ENCODE measurements around the gene STS.

STS gene

DNA sequence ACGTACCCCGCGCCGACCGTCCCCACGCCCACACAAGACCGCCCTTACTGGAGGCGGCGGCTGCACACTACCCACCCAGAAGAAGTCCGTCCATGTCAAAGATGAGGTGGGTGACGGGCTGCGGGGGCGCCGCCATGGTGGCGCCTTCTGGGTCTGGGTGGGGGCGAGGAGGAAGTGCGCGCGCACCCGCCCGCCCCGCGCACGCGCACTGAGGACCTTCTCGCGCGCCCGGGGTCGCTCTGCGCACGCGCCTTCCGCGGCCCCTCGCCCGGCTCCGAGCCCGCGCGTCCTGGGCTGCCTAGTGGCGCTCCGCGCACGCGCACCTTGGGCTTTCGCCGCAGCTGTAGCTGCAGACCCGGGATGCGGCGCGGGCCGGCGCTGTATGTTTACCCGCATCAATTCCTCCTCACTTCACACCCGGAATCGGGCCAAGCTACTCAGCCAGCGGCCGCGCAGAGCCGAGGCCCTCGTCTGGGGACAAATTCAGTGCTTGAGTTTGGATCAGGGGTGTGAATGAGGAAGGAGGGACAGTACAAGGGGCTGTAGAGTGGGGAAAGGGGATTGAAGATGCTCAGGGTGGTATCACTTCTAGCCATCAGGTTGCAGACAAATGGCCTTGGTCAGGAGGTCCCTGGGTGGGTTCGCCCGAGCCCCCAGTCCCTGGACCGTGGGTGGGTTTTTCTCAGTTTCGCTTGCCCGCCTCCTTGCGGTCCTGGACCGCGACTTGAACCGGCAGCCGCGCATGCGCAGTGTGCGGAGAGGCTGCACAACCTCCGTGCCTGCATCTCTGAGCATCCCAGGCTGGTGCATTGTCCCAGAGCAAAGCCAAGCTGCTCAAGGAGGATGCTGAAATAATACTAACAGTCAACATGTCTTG is 704 bp downstream of the STS start, which contains the start of gene PUDP:
PUDP (minus strand) TSS at position 176 of the 877 bp plus-strand sequence; CDS start at position 136, 40 bp downstream.
- DNase-seq, result peak; percentile 90

DNA sequence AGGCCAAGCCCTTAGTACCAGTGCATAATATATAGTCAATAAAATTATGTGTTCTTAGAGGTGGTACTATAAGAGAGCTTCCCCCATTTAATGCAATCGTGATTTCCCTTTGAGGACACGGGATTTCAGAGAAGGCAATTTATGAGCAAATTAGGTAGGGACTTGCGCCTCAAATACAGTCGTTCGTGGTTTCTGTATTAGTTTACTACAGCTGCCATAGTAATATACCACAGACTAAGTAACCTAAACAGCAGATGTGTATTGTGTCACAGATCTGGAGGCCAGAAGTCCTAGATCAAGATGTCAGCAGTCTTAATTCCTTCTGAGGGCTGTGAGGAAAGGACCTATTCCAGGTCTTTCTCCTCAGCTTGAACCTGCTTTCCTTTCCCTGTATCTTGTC is 1.9 kb downstream of the STS start:
- Histone ChIP-seq H3K36me3 (no peaks in the 10 kb centered on the region; the same call in 1 of the 2 replicates), H3K27ac (no peak overlapping the region), H3K9me3 (ENCODE audit: severe bottlenecking) (no peaks in the 10 kb centered on the region), H3K27me3 (ENCODE audit: insufficient read depth, low read depth, severe bottlenecking) (no peaks in the 10 kb centered on the region), H3K4me3 (ENCODE audit: low read depth, low read length) (no peak overlapping the region)
- DNase-seq, result no peak
- TF ChIP-seq, protein P1, sequence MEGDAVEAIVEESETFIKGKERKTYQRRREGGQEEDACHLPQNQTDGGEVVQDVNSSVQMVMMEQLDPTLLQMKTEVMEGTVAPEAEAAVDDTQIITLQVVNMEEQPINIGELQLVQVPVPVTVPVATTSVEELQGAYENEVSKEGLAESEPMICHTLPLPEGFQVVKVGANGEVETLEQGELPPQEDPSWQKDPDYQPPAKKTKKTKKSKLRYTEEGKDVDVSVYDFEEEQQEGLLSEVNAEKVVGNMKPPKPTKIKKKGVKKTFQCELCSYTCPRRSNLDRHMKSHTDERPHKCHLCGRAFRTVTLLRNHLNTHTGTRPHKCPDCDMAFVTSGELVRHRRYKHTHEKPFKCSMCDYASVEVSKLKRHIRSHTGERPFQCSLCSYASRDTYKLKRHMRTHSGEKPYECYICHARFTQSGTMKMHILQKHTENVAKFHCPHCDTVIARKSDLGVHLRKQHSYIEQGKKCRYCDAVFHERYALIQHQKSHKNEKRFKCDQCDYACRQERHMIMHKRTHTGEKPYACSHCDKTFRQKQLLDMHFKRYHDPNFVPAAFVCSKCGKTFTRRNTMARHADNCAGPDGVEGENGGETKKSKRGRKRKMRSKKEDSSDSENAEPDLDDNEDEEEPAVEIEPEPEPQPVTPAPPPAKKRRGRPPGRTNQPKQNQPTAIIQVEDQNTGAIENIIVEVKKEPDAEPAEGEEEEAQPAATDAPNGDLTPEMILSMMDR (IDR thresholded peaks at IDR 0.05; ENCODE audit: low read depth, low read length), result no peak

More for the DNA sequence above, 704 bp downstream of the STS start, which contains the start of gene PUDP:
- no peaks in the 10 kb centered on the region for H3K9me3 ChIP-seq (ENCODE audit: severe bottlenecking)
- H3K27ac ChIP-seq, result peak within 1 kb of the TSS; percentile 98
- TF ChIP-seq, protein P1 (IDR thresholded peaks at IDR 0.05; ENCODE audit: low read depth, low read length), result peak; percentile 35; the same call in 1 of the 2 replicates
- H3K4me3 ChIP-seq (ENCODE audit: low read depth, low read length), result peak within 1 kb of the TSS; percentile 91
- H3K36me3 ChIP-seq, result no peaks in the 10 kb centered on the region; the same call in 1 of the 2 replicates
- no peaks in the 10 kb centered on the region for H3K27me3 ChIP-seq (ENCODE audit: insufficient read depth, low read depth, severe bottlenecking)

DNA sequence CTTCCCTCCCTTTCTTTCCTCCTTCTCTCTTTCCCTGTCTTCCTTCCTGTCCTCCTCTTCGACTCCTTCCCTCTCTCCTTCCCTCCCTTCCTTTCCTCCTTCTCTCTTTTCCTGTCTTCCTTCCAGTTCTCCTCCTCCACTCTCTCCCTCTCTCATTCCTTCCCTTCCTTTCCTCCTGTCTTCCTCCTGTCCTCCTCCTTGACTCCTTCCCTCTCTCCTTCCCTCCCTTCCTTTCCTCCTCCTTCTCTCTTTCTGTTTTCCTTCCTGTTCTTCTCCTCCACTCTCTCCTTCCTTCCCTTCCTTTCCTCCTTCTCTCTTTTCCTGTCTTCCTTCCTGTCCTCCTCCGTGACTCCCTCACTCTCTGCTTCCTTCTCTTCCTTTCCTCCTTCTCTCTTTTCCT is 5.7 kb downstream of the STS start:
- TF ChIP-seq, protein P1 (IDR thresholded peaks at IDR 0.05; ENCODE audit: low read depth, low read length), result no peak
- Histone ChIP-seq H3K4me3 (ENCODE audit: low read depth, low read length) (no peak overlapping the region), H3K27me3 (ENCODE audit: insufficient read depth, low read depth, severe bottlenecking) (no peaks in the 10 kb centered on the region), H3K36me3 (no peaks in the 10 kb centered on the region; the same call in 1 of the 2 replicates), H3K9me3 (ENCODE audit: severe bottlenecking) (no peaks in the 10 kb centered on the region), H3K27ac (no peak overlapping the region)
- DNase-seq, result no peak

DNA sequence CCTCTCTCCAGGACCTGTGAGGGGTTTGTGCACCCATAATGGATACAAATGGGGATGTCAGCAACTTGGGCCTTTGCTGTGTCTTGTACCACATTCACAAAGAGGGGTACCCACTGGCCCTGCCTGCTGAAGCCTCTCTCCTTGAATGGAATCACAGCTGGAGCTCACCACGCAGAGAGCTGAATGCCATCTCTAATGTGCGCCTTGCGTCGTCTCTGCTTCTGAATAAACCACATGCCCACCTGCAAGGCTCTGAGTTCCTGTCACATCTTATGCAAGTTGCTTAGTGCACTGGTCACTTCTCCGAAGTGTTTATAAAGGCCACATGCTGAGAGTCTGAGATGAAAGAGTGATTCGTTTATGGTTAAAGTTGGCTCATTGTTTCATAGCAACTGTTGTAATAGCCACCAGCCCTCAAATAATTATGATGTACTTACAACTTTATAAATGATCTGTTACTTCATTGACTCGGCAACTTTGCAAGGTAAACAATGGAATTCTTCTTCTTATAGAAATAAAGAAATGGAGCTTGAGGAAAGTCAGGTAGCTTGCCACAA is 6.6 kb downstream of the STS start:
- TF ChIP-seq, protein P1 (IDR thresholded peaks at IDR 0.05; ENCODE audit: low read depth, low read length), result no peak
- no peak for DNase-seq
- Histone ChIP-seq H3K27me3 (ENCODE audit: insufficient read depth, low read depth, severe bottlenecking) (no peaks in the 10 kb centered on the region), H3K9me3 (ENCODE audit: severe bottlenecking) (no peaks in the 10 kb centered on the region), H3K27ac (no peak overlapping the region), H3K4me3 (ENCODE audit: low read depth, low read length) (no peak overlapping the region), H3K36me3 (no peaks in the 10 kb centered on the region)

DNA sequence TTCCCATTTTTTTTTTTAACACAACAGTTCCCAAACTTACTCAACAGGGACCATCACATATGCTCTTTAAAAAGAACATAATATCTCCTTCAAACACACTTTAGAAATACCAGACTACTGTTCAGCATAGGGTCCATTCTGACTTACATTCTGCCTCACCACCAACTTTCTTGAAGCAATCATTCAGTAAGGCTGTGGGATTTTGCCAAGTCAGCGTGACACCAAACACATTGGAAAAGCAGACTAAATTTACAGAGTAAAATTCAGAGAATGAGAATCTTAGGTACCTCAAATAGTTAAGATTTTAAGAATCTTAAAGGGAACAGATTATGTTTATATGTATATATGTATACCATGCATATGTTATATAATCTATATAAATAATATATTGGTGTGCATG is 7.7 kb downstream of the STS start:
- no peak for DNase-seq
- H3K36me3 ChIP-seq, result no peaks in the 10 kb centered on the region
- no peaks in the 10 kb centered on the region for H3K9me3 ChIP-seq (ENCODE audit: severe bottlenecking)
- no peak overlapping the region for H3K27ac ChIP-seq
- no peak overlapping the region for H3K4me3 ChIP-seq (ENCODE audit: low read depth, low read length)
- TF ChIP-seq, protein P1 (IDR thresholded peaks at IDR 0.05; ENCODE audit: low read depth, low read length), result no peak
- H3K27me3 ChIP-seq (ENCODE audit: insufficient read depth, low read depth, severe bottlenecking), result no peaks in the 10 kb centered on the region

All from WERI-Rb-1 (cell line).